Measurements from ENCODE around the gene GNAO1. TPM values are rescaled to one million over a fixed set of nuclear protein-coding genes. Genes with fewer than 3 reads are reported as not detected.

The GNAO1 gene
- polyA plus RNA-seq, 1 experiment, result 10.8 TPM

GRCh38 chr16:56163089-56163488, 28.2 kb upstream of the GNAO1 start:
- Histone ChIP-seq H3K36me3 (ENCODE audit: control insufficient read depth, insufficient read depth, low read length) (no peaks in the 10 kb centered on the region), H3K4me3 (ENCODE audit: low read depth, low read length) (no peak overlapping the region), H3K27me3 (ENCODE audit: control insufficient read depth, insufficient read depth, low read length) (no peaks in the 10 kb centered on the region)
- TF ChIP-seq CTCF (IDR thresholded peaks at IDR 0.05; ENCODE audit: insufficient read depth, low read depth, low read length), result no peak
- ChIA-PET CTCF (no interaction called here), POLR2A (no interaction called here)
- DNase-seq (ENCODE audit: low read depth), result no peak

- no peak for DNase-seq (ENCODE audit: low read depth)
- TF ChIP-seq CTCF (IDR thresholded peaks at IDR 0.05; ENCODE audit: insufficient read depth, low read depth, low read length), result no peak
- Histone ChIP-seq H3K36me3 (ENCODE audit: control insufficient read depth, insufficient read depth, low read length) (no peaks in the 10 kb centered on the region), H3K4me3 (ENCODE audit: low read depth, low read length) (no peak overlapping the region), H3K27me3 (ENCODE audit: control insufficient read depth, insufficient read depth, low read length) (no peaks in the 10 kb centered on the region)
- POLR2A ChIA-PET, result no interaction called here
- CTCF ChIA-PET, result interaction anchor here (1.3 kb wide), 1 partner anchor 14 kb away, joined by 3 read pairs; no protein-coding TSS in a partner anchor
These were observed 27.4 kb upstream of the GNAO1 start for GRCh38 chr16:56163938-56164337.

GRCh38 chr16:56164636-56165035, 26.7 kb upstream of the GNAO1 start:
- ChIA-PET CTCF (interaction anchor here (1.3 kb wide), 1 partner anchor 15 kb away, joined by 3 read pairs; no protein-coding TSS in a partner anchor), POLR2A (no interaction called here)
- DNase-seq (ENCODE audit: low read depth), result no peak
- Histone ChIP-seq H3K27me3 (ENCODE audit: control insufficient read depth, insufficient read depth, low read length) (no peaks in the 10 kb centered on the region), H3K36me3 (ENCODE audit: control insufficient read depth, insufficient read depth, low read length) (no peaks in the 10 kb centered on the region), H3K4me3 (ENCODE audit: low read depth, low read length) (no peak overlapping the region)
- TF ChIP-seq CTCF (IDR thresholded peaks at IDR 0.05; ENCODE audit: insufficient read depth, low read depth, low read length), result no peak

- ChIA-PET POLR2A (no interaction called here), CTCF (no interaction called here)
- no peak for DNase-seq (ENCODE audit: low read depth)
- TF ChIP-seq CTCF (IDR thresholded peaks at IDR 0.05; ENCODE audit: insufficient read depth, low read depth, low read length), result no peak
- Histone ChIP-seq H3K4me3 (ENCODE audit: low read depth, low read length) (no peak overlapping the region), H3K27me3 (ENCODE audit: control insufficient read depth, insufficient read depth, low read length) (no peaks in the 10 kb centered on the region), H3K36me3 (ENCODE audit: control insufficient read depth, insufficient read depth, low read length) (no peaks in the 10 kb centered on the region)
These were observed 16.9 kb upstream of the GNAO1 start for GRCh38 chr16:56174411-56174810.

- no peak overlapping the region for H3K4me3 ChIP-seq (ENCODE audit: low read depth, low read length)
- no peak for DNase-seq (ENCODE audit: low read depth)
- CTCF ChIA-PET, result no interaction called here
- POLR2A ChIA-PET, result no interaction called here
- no peaks in the 10 kb centered on the region for H3K27me3 ChIP-seq (ENCODE audit: control insufficient read depth, insufficient read depth, low read length)
- no peaks in the 10 kb centered on the region for H3K36me3 ChIP-seq (ENCODE audit: control insufficient read depth, insufficient read depth, low read length)
- TF ChIP-seq CTCF (IDR thresholded peaks at IDR 0.05; ENCODE audit: insufficient read depth, low read depth, low read length), result no peak
These were observed 9.9 kb upstream of the GNAO1 start for GRCh38 chr16:56181401-56181800.

Data from BJ (cell line).